ENCODE measurements around the gene CHST11. TPM values are rescaled to one million over a fixed set of nuclear protein-coding genes. Genes with fewer than 3 reads are reported as not detected.

The CHST11 gene
- total RNA-seq, 1 donor from 2014 or later, result 15.5 TPM

- Mint-ChIP-seq H3K27me3 (no peaks in the 10 kb centered on the region), H3K9me3 (no peaks in the 10 kb centered on the region), H3K27ac (no peak overlapping the region), H3K36me3 (no peaks in the 10 kb centered on the region), H3K4me3 (no peak overlapping the region), H3K4me1 (ENCODE audit: unreplicated experiment) (peaks cover 45% of the 10 kb centered on the region)
- DNase-seq (ENCODE audit: extremely low spot score, unreplicated experiment), result no peak
- TF ChIP-seq CTCF (conservative IDR thresholded peaks at IDR 0.05), result no peak
These were observed 259.4 kb downstream of the CHST11 start for GRCh38 chr12:104716172-104716571.

GRCh38 chr12:104718304-104718929, 261.7 kb downstream of the CHST11 start:
- no peaks in the 10 kb centered on the region for H3K27me3 Mint-ChIP-seq
- TF ChIP-seq CTCF (conservative IDR thresholded peaks at IDR 0.05), result no peak
- H3K27ac Mint-ChIP-seq, result no peak overlapping the region

GRCh38 chr12:104719700-104720338, 263.1 kb downstream of the CHST11 start:
- Mint-ChIP-seq H3K4me3 (no peak overlapping the region), H3K27me3 (no peaks in the 10 kb centered on the region), H3K9me3 (no peaks in the 10 kb centered on the region), H3K27ac (no peak overlapping the region), H3K4me1 (ENCODE audit: unreplicated experiment) (peaks cover 39% of the 10 kb centered on the region), H3K36me3 (no peaks in the 10 kb centered on the region)
- DNase-seq (ENCODE audit: extremely low spot score, unreplicated experiment), result no peak
- no peak for TF ChIP-seq CTCF (conservative IDR thresholded peaks at IDR 0.05)

More at GRCh38 chr12:104718304-104718929, 261.7 kb downstream of the CHST11 start:
- Mint-ChIP-seq H3K4me3 (no peak overlapping the region), H3K9me3 (no peaks in the 10 kb centered on the region), H3K4me1 (ENCODE audit: unreplicated experiment) (peaks cover 40% of the 10 kb centered on the region), H3K36me3 (no peaks in the 10 kb centered on the region)
- DNase-seq (ENCODE audit: extremely low spot score, unreplicated experiment), result no peak

GRCh38 chr12:104720339-104721038, 263.7 kb downstream of the CHST11 start:
- Mint-ChIP-seq H3K4me1 (ENCODE audit: unreplicated experiment) (peaks cover 40% of the 10 kb centered on the region), H3K36me3 (no peaks in the 10 kb centered on the region), H3K27ac (peak overlapping the region; percentile 33), H3K9me3 (no peaks in the 10 kb centered on the region), H3K4me3 (peak overlapping the region; percentile 32), H3K27me3 (no peaks in the 10 kb centered on the region)
- no peak for DNase-seq (ENCODE audit: extremely low spot score, unreplicated experiment)
- no peak for TF ChIP-seq CTCF (conservative IDR thresholded peaks at IDR 0.05)

GRCh38 chr12:104721039-104721405, 264.3 kb downstream of the CHST11 start:
- TF ChIP-seq CTCF (conservative IDR thresholded peaks at IDR 0.05), result no peak
- H3K27ac Mint-ChIP-seq, result no peak overlapping the region

More at GRCh38 chr12:104721039-104721405, 264.3 kb downstream of the CHST11 start:
- no peaks in the 10 kb centered on the region for H3K36me3 Mint-ChIP-seq
- H3K4me1 Mint-ChIP-seq (ENCODE audit: unreplicated experiment), result peaks cover 45% of the 10 kb centered on the region
- no peaks in the 10 kb centered on the region for H3K9me3 Mint-ChIP-seq
- no peaks in the 10 kb centered on the region for H3K27me3 Mint-ChIP-seq
- H3K4me3 Mint-ChIP-seq, result no peak overlapping the region
- DNase-seq (ENCODE audit: extremely low spot score, unreplicated experiment), result no peak
